SK-N-SH treated with all-trans-retinoic acid at 6 μM for 48 hours (cell line): ENCODE measurements around the gene GHITM.
A peak's percentile ranks its signal among the peaks of the same experiment; 100 is the strongest.

Experiments
- ATAC-seq: fragments of 200-7000 bp; cut with Tn5 transposase; 3 replicates; pipeline ENCODE4 v1.9.1; 2020; ENCODE audit warnings: mild to moderate bottlenecking, moderate library complexity
- ARNTL ChIP-seq: fragments of 450-650 bp; formaldehyde crosslinking; IDR thresholded peaks from 2 replicates; pipeline ENCODE4 v1.5.0; 2020; ENCODE audit warnings: low read depth, mild to moderate bottlenecking, moderate library complexity, borderline replicate concordance
- BACH2 ChIP-seq: fragments of 250-450 bp; sonication (Bioruptor Pico); IDR thresholded peaks from 2 replicates; pipeline ENCODE4 v1.9.0; 2021; ENCODE audit warnings: mild to moderate bottlenecking, borderline replicate concordance
- CREB5 ChIP-seq: fragments of 250-450 bp; sonication (Bioruptor Pico); IDR thresholded peaks from 2 replicates; pipeline ENCODE4 v1.5.1; 2020; ENCODE audit warnings: low read depth, mild to moderate bottlenecking, moderate library complexity
- CSDC2 ChIP-seq: fragments of 250-450 bp; sonication (Bioruptor Pico); IDR thresholded peaks from 2 replicates; pipeline ENCODE4 v1.5.0; 2020; ENCODE audit warnings: mild to moderate bottlenecking, moderate library complexity
- CSRNP3 ChIP-seq: fragments of 250-450 bp; sonication (Bioruptor Pico); IDR thresholded peaks from 2 replicates; pipeline ENCODE4 v1.5.1; 2021; ENCODE audit warnings: mild to moderate bottlenecking, moderate library complexity
- ISL1 ChIP-seq: fragments of 250-450 bp; sonication (Bioruptor Pico); IDR thresholded peaks from 2 replicates; pipeline ENCODE4 v2.1.2; 2022; ENCODE audit warnings: mild to moderate bottlenecking, moderate library complexity
- OSR1 ChIP-seq: fragments of 250-450 bp; sonication (Bioruptor Pico); IDR thresholded peaks from 2 replicates; pipeline ENCODE4 v1.8.0; 2022; ENCODE audit warnings: moderate library complexity, mild to moderate bottlenecking, inconsistent platforms
- PATZ1 ChIP-seq: fragments of 250-450 bp; sonication (Bioruptor Pico); IDR thresholded peaks from 2 replicates; pipeline ENCODE4 v1.8.0; 2020; ENCODE audit warnings: mild to moderate bottlenecking, moderate library complexity, borderline replicate concordance
- POU6F1 ChIP-seq: fragments of 250-450 bp; sonication (Bioruptor Pico); IDR thresholded peaks from 2 replicates; pipeline ENCODE4 v1.8.0; 2021; ENCODE audit warnings: low read depth, mild to moderate bottlenecking, moderate library complexity, borderline replicate concordance
- PPARA ChIP-seq: fragments of 250-450 bp; sonication (Bioruptor Pico); IDR thresholded peaks from 2 replicates; pipeline ENCODE4 v1.5.0; 2020; ENCODE audit warnings: mild to moderate bottlenecking, borderline replicate concordance
- RARB ChIP-seq: fragments of 250-450 bp; sonication (Bioruptor Pico); IDR thresholded peaks from 2 replicates; pipeline ENCODE4 v1.8.0; 2021; ENCODE audit warnings: mild to moderate bottlenecking, moderate library complexity
- SNAI2 ChIP-seq: fragments of 250-450 bp; sonication (Bioruptor Pico); IDR thresholded peaks from 2 replicates; pipeline ENCODE4 v1.5.0; 2020; ENCODE audit warnings: mild to moderate bottlenecking, moderate library complexity
- TCF4 ChIP-seq: fragments of 250-450 bp; sonication (Bioruptor Pico); IDR thresholded peaks from 2 replicates; pipeline ENCODE4 v1.8.0; 2021; ENCODE audit warnings: mild to moderate bottlenecking, moderate library complexity, borderline replicate concordance
- TOX ChIP-seq: fragments of 250-450 bp; sonication (Bioruptor Pico); IDR thresholded peaks from 2 replicates; pipeline ENCODE4 v1.8.0; 2021; ENCODE audit warnings: mild to moderate bottlenecking, moderate library complexity, borderline replicate concordance
- TSHZ2 ChIP-seq: fragments of 250-450 bp; sonication (Bioruptor Pico); IDR thresholded peaks from 2 replicates; pipeline ENCODE4 v1.5.0; 2020; ENCODE audit warnings: mild to moderate bottlenecking, moderate library complexity
- ZFP3 ChIP-seq: fragments of 250-450 bp; sonication (Bioruptor Pico); IDR thresholded peaks from 2 replicates; pipeline ENCODE4 v1.5.0; 2020; ENCODE audit warnings: mild to moderate bottlenecking, moderate library complexity
- ZNF70 ChIP-seq: fragments of 450-650 bp; formaldehyde crosslinking; IDR thresholded peaks from 2 replicates; pipeline ENCODE4 v1.5.0; 2020; ENCODE audit warnings: mild to moderate bottlenecking, moderate library complexity
- ZNF8 ChIP-seq: fragments of 450-650 bp; formaldehyde crosslinking; IDR thresholded peaks from 2 replicates; pipeline ENCODE4 v1.5.0; 2020; ENCODE audit warnings: mild to moderate bottlenecking, moderate library complexity

Gene GHITM

GRCh38 chr10:84193846-84194423 lies 54.6 kb downstream of the GHITM start (continued):
- TF ChIP-seq PATZ1 (CRISPR knock-in tag) = no peak
- TF ChIP-seq BACH2 (CRISPR knock-in tag) = no peak
- TF ChIP-seq ZFP3 (CRISPR knock-in tag) = no peak

GRCh38 chr10:84194424-84195043 lies 55.2 kb downstream of the GHITM start, which contains the start of gene CDHR1:
Gene CDHR1 (plus strand): TSS chr10:84194537. CDS start chr10:84194761, 224 bp downstream.
- ATAC-seq = peak; percentile 56
- TF ChIP-seq TSHZ2 (CRISPR knock-in tag) (no peak), TOX (CRISPR knock-in tag) (no peak), CSDC2 (no peak), ISL1 (CRISPR knock-in tag) (no peak), RARB (CRISPR knock-in tag) (no peak), OSR1 (CRISPR knock-in tag) (no peak), ZNF8 (CRISPR knock-in tag) (no peak), TCF4 (CRISPR knock-in tag) (no peak), PPARA (no peak), ZNF70 (CRISPR knock-in tag) (no peak), SNAI2 (no peak), PATZ1 (CRISPR knock-in tag) (no peak), BACH2 (CRISPR knock-in tag) (no peak), CREB5 (CRISPR knock-in tag) (no peak), POU6F1 (CRISPR knock-in tag) (no peak)

GRCh38 chr10:84195044-84195830 lies 55.9 kb downstream of the GHITM start:
- no peak for TF ChIP-seq ISL1 (CRISPR knock-in tag)
- ATAC-seq = no peak

- ATAC-seq = no peak
- TF ChIP-seq CREB5 (CRISPR knock-in tag) (no peak), ARNTL (CRISPR knock-in tag) (no peak), POU6F1 (CRISPR knock-in tag) (no peak), TCF4 (CRISPR knock-in tag) (no peak), CSRNP3 (CRISPR knock-in tag) (no peak), PPARA (no peak)
These were observed 56.8 kb downstream of the GHITM start for GRCh38 chr10:84196083-84196482.
